NCI-H82 treated with DMSO at 0.1 percent for 48 hours (cell line): Measurements from ENCODE around the gene TMEM219.
"Not testable (repeated sequence)": the region's sequence is repeated elsewhere in the genome, so short reads cannot be mapped to it uniquely, and the experiment has no call there.

Experiments
- DNase-seq: peaks from one replicate; lab custom pipeline; 2025; ENCODE audit not compliant: unreplicated experiment; lab: John Stamatoyannopoulos, UW

Gene TMEM219

DNA sequence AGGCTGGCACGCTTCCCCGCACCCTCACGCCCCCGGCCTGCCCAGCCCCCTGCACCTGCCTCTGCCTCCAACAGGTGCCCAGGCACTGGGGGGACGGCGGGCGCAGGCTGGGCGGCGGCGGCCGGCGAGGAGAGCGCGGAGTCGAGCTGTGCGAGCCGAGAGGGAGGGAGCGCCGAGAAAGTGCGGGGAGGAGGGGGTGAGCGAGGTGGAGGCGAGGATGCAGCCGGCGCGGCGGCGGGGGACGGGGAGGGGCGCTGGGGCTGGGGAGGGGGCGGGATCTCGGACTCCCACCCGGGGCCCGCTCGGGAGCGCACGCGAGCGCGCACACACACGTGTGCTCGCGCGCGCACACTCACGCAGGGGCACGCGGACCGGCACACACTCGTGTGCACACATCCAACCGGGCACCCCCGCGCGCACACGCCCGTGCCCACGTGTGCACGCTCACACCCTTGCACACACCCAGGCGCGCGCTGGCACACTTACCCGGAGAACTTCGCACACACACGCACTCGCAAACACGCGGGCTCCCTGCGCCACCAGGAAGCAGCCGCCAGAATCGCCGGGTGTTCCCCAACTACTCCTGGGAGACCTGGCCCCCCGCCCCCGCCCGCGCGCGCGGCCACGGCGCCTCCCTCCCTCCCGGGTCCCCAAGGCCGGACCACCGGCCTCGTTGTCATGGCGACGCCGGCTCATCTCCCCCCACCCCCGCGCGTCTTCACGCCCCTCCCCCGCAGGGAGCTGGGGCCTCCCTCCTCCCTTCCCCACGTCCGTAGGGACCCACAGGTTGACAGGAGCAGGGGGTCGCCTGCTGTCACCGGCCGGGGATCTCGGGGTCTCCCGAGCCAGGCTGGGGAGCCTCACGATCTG, 49.2 kb downstream of the TMEM219 start, which contains the start of gene DOC2A:
Gene DOC2A, minus strand, starts transcription at position 184 of the 870 bp plus-strand sequence. CDS start 805 bp downstream, outside the sequence.
- DNase-seq, result peak; percentile 30

DNA sequence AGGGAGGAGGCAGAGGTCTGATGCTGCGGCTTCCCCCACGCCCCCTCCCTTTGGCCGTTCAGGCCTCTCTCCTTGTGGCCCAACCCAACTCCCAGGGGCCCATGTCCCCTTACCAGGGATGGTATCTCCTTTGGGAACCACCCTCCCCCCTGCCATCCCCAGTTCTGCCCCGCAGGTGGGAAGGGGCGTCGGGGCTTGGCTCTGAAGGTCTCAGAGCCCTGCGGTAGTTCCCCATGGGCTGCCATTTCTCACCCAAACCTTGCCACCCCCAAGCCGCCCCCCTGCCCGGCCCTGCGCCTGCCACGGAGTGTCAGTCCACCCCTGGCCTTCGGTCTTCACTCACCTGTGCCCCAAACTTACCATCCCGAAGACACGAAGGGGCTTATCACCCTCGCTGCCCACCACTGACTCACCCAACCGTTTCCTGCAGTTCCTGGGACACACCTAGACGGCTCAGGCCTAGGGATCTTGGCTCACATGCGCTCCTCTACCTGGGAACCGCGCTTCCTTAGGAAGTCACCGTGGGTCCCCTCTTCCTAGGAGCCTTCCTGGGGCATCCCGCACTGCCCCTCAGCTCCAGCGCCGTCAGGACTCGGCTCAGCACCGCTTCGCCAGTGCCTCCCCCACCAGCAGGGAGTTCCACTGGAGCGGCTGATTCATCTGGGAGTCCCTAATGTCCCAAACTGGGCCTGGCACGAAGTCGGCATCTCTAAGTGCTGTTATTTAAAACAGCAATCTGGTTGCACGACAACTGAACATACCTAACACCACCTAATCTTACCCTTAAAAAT, 50.0 kb downstream of the TMEM219 start:
- DNase-seq, result no peak

DNA sequence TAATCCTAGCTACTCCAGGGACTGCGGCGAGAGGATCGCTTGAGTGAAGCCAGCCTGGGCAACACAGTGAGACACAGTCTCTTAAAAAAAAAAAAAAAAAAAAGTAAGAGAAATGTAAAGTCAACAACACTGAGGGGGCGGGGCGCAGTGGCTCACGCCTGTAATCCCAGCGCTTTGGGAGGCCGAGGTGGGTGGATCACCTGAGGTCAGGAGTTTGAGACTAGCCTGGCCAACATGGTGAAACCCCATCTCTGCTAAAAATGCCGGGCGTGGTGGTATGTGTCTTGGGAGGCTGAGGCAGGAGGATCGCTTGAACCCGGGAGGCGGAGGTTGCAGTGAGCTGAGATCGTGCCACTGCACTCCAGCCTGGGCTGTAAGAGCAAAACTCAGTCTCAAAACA, 50.7 kb downstream of the TMEM219 start:
- not testable (repeated sequence) for DNase-seq

DNA sequence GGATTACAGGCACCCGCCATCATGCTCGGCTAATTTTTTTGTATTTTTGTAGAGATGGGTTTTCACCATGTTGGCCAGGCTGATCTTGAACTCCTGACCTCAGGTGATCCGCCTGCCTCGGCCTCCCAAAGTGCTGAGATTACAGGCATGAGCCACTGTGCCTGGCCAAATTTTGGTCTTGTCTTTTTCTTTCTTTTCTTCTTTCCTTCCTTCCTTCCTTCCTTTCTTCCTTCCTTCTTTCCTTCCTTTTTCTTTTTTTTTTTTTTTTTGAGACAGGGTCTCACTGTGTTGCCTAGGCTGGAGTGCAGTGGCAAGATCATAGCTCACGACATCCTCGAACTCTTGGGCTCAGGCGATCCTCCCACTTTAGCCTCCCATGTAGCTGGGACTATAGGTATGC, 53.6 kb downstream of the TMEM219 start:
- not testable (repeated sequence) for DNase-seq

DNA sequence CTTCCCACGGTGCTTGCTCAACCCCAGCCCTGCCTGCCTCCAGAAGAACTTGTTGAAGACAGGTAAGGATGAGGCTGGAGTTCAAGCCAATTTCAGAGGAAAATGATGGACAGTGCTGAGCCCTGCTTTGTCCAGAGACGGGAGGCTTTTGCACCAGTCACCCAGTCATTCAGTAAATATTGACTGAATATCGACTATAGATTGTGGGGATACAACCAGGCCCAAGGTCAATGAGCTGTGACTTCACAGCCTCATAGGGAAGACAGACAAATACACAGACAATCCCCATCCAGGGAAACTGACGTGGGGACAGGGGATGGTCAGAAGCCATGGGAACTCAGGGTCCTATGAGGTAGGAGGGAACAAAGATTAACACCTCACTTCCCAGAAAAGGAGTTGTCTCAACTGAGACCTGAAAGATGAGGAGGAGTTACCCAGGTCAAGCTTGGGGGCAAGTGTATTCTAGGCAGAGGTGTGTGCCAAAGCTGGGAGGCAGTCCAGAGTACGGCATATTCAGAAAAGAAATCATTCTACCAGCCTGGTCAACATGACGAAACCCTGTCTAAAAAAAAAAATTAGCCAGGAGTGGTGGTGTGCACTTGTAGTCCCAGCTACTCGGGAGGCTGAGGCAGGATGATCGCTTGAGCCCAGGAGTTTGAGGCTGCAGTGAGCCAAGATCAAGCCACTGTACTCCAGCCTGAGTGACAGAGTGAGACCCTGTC, 54.8 kb downstream of the TMEM219 start:
- no peak for DNase-seq

DNA sequence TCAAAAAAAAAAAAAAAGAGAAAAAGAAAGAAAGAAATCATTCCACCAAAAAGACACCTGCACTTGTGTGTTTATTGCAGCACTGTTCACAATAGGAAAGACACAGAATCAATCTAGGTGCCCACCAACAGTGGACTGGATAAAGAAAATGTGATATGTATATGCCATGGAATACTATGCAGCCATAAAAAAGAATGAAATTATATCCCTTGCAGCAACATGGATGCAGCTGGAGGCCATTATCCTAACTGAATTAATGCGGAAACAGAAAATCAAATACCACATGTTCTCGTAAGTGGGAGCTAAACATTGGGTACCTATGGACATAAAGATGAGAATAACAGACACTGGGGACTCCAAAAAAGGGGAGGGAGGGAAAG, 55.4 kb downstream of the TMEM219 start:
- DNase-seq, result no peak

DNA sequence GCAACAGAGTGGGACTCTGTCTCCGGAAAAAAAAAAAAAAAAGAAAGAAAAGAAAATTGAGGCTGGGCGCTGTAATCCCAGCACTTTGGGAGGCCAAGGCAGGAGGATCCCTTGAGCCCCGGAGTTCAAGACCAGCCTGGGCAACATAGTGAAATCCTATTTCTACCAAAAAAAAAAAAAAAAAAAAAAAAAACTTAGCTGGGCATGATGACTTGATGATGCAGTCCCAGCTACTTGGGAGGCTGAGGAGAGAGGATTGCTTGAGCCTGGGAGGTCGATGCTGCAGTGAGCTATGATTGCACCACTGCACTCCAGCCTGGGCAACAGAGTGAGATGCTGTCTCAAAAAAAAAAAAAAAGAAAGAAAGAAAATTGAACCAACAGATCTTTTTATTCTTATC, 56.1 kb downstream of the TMEM219 start:
- DNase-seq, result not testable (repeated sequence)

DNA sequence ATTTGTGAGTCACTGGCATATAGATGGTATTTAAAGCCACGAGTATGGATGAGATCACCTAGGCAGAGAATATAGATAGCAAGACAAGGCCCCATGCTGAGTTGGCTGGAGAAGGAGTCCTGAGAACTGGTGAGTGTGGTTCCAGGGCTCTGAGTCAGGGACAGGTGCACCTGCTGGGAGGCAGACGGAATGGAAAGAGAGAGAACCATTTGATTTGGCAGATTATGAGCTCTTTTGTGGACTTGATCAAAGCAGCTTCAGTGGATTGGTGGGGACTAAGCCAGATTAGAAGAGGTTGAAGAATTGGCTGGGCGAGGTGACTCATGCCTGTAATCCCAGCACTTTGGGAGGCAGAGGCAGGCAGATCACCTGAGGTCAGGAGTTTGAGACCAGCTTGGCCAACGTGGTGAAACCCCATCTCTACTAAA, 56.9 kb downstream of the TMEM219 start:
- DNase-seq, result peak; percentile 17
